ENCODE measurements around the gene ZBED4.
A peak's percentile ranks its signal among the peaks of the same experiment; 100 is the strongest.

Gene ZBED4

GRCh38 chr22:49913446-49913845 lies 59.8 kb downstream of the ZBED4 start:
- no peak for TF ChIP-seq GATA1 (IDR thresholded peaks at IDR 0.05; ENCODE audit: low read depth, low read length)
- TF ChIP-seq POLR2A (IDR thresholded peaks at IDR 0.05; ENCODE audit: low read length), result no peak
- DNase-seq, result no peak

GRCh38 chr22:49914256-49914655 lies 60.6 kb downstream of the ZBED4 start:
- no peak for DNase-seq
- TF ChIP-seq POLR2A (IDR thresholded peaks at IDR 0.05; ENCODE audit: low read length) (no peak), GATA1 (IDR thresholded peaks at IDR 0.05; ENCODE audit: low read depth, low read length) (no peak)

- DNase-seq, result no peak
- TF ChIP-seq GATA1 (IDR thresholded peaks at IDR 0.05; ENCODE audit: low read depth, low read length) (no peak), POLR2A (IDR thresholded peaks at IDR 0.05; ENCODE audit: low read length) (no peak)
These were observed 62.0 kb downstream of the ZBED4 start for GRCh38 chr22:49915610-49916009.

GRCh38 chr22:49916831-49917230 lies 63.2 kb downstream of the ZBED4 start:
- no peak for DNase-seq
- TF ChIP-seq GATA1 (IDR thresholded peaks at IDR 0.05; ENCODE audit: low read depth, low read length), result no peak
- TF ChIP-seq POLR2A (IDR thresholded peaks at IDR 0.05; ENCODE audit: low read length), result no peak

GRCh38 chr22:49917974-49918910 lies 64.6 kb downstream of the ZBED4 start, which contains the start of the genes ALG12 and CRELD2:
Gene ALG12 (minus strand): TSS chr22:49918438. CDS start chr22:49913765, 4,673 bp downstream.
Gene CRELD2 (plus strand): TSS chr22:49918634. CDS start chr22:49918770, 136 bp downstream.
- DNase-seq, result peak; percentile 97 to 99
- TF ChIP-seq POLR2A (IDR thresholded peaks at IDR 0.05; ENCODE audit: low read length) (peak; percentile 59), GATA1 (IDR thresholded peaks at IDR 0.05; ENCODE audit: low read depth, low read length) (no peak)

GRCh38 chr22:49918911-49919881 lies 65.6 kb downstream of the ZBED4 start:
- DNase-seq, result peak in 1 of 2 experiments; percentile 37
- TF ChIP-seq GATA1 (IDR thresholded peaks at IDR 0.05; ENCODE audit: low read depth, low read length) (no peak), POLR2A (IDR thresholded peaks at IDR 0.05; ENCODE audit: low read length) (no peak)

- DNase-seq, result no peak
- TF ChIP-seq POLR2A (IDR thresholded peaks at IDR 0.05; ENCODE audit: low read length) (no peak), GATA1 (IDR thresholded peaks at IDR 0.05; ENCODE audit: low read depth, low read length) (no peak)
These were observed 67.2 kb downstream of the ZBED4 start for GRCh38 chr22:49920859-49921258.

GRCh38 chr22:49921508-49922278 lies 68.0 kb downstream of the ZBED4 start:
- no peak for TF ChIP-seq GATA1 (IDR thresholded peaks at IDR 0.05; ENCODE audit: low read depth, low read length)
- no peak for TF ChIP-seq POLR2A (IDR thresholded peaks at IDR 0.05; ENCODE audit: low read length)
- no peak for DNase-seq

- TF ChIP-seq POLR2A (IDR thresholded peaks at IDR 0.05; ENCODE audit: low read length) (no peak), GATA1 (IDR thresholded peaks at IDR 0.05; ENCODE audit: low read depth, low read length) (no peak)
- DNase-seq, result no peak
These were observed 68.8 kb downstream of the ZBED4 start for GRCh38 chr22:49922484-49922883.

GRCh38 chr22:49922926-49923325 lies 69.3 kb downstream of the ZBED4 start:
- TF ChIP-seq GATA1 (IDR thresholded peaks at IDR 0.05; ENCODE audit: low read depth, low read length), result no peak

GRCh38 chr22:49923445-49923844 lies 69.8 kb downstream of the ZBED4 start:
- DNase-seq, result no peak
- TF ChIP-seq POLR2A (IDR thresholded peaks at IDR 0.05; ENCODE audit: low read length), result no peak
- TF ChIP-seq GATA1 (IDR thresholded peaks at IDR 0.05; ENCODE audit: low read depth, low read length), result no peak

More at GRCh38 chr22:49922926-49923325, 69.3 kb downstream of the ZBED4 start:
- no peak for DNase-seq

- DNase-seq, result no peak
- TF ChIP-seq GATA1 (IDR thresholded peaks at IDR 0.05; ENCODE audit: low read depth, low read length) (no peak), POLR2A (IDR thresholded peaks at IDR 0.05; ENCODE audit: low read length) (no peak)
These were observed 70.6 kb downstream of the ZBED4 start for GRCh38 chr22:49924113-49924833.
